ENCODE results near the gene PKMYT1. TPM values are rescaled to one million over a fixed set of nuclear protein-coding genes. Genes with fewer than 3 reads are reported as not detected.

PKMYT1 gene
- total RNA-seq, 4 donors from 2014 or later, result 0.81 to 0.88 TPM; not detected in 2

DNA sequence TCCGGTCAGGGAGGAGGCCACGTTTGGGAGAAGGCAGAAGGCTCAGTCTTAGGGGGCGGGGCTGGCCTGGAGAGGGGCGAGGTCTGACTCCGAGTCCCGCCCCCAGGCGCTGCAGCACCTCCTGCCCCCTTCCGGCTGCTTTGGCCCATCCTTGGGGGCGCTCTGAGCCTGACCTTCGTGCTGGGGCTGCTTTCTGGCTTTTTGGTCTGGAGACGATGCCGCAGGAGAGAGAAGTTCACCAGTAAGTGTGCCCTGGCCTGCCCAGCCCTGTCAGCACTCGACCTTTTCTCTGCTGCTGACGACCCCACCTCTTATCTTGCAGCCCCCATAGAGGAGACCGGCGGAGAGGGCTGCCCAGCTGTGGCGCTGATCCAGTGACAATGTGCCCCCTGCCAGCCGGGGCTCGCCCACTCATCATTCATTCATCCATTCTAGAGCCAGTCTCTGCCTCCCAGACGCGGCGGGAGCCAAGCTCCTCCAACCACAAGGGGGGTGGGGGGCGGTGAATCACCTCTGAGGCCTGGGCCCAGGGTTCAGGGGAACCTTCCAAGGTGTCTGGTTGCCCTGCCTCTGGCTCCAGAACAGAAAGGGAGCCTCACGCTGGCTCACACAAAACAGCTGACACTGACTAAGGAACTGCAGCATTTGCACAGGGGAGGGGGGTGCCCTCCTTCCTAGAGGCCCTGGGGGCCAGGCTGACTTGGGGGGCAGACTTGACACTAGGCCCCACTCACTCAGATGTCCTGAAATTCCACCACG is 41.4 kb upstream of the PKMYT1 start:
- WGBS, 2 donors, result 6 to 31% methylated on average over 17 to 19 of the region's 25 CpGs
- Histone ChIP-seq H3K9me3 (no peaks in the 10 kb centered on the region), H3K27me3 (no peaks in the 10 kb centered on the region), H3K4me1 (peaks cover 41 to 51% of the 10 kb centered on the region in 2 donors), H3K27ac (peak overlapping the region; percentile 82 to 98 (median 98)), H3K4me3 (replicated peaks in 1 of 3) (peak overlapping the region in 2 of 3 donors; percentile 77 to 78), H3K36me3 (peaks cover 3 to 5% of the 10 kb centered on the region in 2 donors)
- peak in 1 of 2 donors; percentile 29 for TF ChIP-seq POLR2A (IDR thresholded peaks at IDR 0.05)
- TF ChIP-seq, protein P1, sequence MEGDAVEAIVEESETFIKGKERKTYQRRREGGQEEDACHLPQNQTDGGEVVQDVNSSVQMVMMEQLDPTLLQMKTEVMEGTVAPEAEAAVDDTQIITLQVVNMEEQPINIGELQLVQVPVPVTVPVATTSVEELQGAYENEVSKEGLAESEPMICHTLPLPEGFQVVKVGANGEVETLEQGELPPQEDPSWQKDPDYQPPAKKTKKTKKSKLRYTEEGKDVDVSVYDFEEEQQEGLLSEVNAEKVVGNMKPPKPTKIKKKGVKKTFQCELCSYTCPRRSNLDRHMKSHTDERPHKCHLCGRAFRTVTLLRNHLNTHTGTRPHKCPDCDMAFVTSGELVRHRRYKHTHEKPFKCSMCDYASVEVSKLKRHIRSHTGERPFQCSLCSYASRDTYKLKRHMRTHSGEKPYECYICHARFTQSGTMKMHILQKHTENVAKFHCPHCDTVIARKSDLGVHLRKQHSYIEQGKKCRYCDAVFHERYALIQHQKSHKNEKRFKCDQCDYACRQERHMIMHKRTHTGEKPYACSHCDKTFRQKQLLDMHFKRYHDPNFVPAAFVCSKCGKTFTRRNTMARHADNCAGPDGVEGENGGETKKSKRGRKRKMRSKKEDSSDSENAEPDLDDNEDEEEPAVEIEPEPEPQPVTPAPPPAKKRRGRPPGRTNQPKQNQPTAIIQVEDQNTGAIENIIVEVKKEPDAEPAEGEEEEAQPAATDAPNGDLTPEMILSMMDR (IDR thresholded peaks at IDR 0.05), result peak in 5 of 6 experiments; percentile 16 to 30 (median 17)
- peak; percentile 87 to 88 for DNase-seq
- intact Hi-C loops (cut with DNase I), result no loop called here

DNA sequence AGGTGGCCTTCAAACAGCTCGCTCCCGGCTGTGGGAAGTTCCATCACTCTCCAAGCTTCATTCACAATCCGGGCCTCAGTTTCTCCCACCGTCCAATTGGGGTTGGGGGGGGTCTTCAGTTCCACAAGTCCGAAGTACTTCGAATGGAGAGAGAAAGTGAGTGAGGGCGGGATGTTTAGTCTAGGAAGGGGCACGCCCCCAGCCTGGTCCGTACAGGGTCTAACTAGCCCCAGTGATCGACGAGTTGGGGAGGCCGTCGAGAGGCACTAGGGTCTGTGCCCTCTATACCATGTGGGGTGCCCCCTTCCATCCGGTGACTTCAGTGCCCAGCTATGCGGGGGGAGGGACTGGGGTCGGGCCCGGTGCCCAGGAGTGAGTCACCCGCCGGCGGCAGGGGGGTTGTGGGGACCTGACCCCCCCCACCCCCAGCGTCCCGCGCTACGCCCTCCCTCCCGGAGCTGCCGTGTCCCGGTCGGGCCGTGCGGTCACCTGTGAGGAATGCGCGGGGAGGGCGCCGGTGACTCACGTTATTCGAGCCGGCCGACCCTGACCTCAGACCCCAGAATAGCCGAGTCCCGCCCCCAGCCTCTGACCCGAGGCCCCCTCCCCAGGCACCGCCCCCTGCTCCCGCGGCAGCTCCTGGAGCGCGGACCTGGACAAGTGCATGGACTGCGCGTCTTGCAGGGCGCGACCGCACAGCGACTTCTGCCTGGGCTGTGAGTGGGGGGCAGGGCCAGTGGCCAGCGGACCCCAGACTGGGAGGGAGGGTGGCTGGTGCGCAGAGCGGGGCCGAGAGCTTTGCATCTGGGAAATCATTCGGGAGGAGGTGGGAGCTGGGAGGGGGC is 40.6 kb upstream of the PKMYT1 start:
- Histone ChIP-seq H3K4me1 (peaks cover 41 to 51% of the 10 kb centered on the region in 2 donors), H3K36me3 (no peaks in the 10 kb centered on the region), H3K27me3 (no peaks in the 10 kb centered on the region), H3K4me3 (replicated peaks in 1 of 3) (peak overlapping the region; percentile 77 to 79 (median 78)), H3K27ac (peak overlapping the region; percentile 82 to 98 (median 98)), H3K9me3 (no peaks in the 10 kb centered on the region)
- WGBS, 2 donors, result 0 to 1% methylated on average over 11 to 16 of the region's 57 CpGs
- no peak for TF ChIP-seq POLR2A (IDR thresholded peaks at IDR 0.05)
- TF ChIP-seq, protein P1 (IDR thresholded peaks at IDR 0.05), result no peak
- DNase-seq, result peak; percentile 92 to 93
- intact Hi-C loops (cut with DNase I), result no loop called here

DNA sequence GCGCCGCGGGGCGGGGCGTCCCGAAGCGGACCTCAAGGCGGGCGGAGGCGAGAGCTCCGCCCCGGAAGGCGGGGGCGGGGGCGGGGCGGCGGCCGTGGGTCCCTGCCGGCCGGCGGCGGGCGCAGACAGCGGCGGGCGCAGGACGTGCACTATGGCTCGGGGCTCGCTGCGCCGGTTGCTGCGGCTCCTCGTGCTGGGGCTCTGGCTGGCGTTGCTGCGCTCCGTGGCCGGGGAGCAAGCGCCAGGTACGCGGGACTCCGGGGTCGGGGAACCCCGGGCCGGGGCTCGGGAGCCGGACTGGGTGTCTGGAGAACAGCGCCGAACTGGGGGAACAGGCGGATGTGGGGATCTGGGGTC is 40.0 kb upstream of the PKMYT1 start, which contains the start of gene TNFRSF12A:
TSS of gene TNFRSF12A (plus strand) at position 122 of the 357 bp plus-strand sequence. CDS start at position 152, 30 bp downstream.
- intact Hi-C loops (cut with DNase I), result no loop called here
- peak; percentile 79 for DNase-seq
- Histone ChIP-seq H3K4me3 (replicated peaks in 1 of 3) (peak within 1 kb of the TSS; percentile 77 to 79 (median 78)), H3K9me3 (no peaks in the 10 kb centered on the region), H3K27ac (peak within 1 kb of the TSS; percentile 82 to 98 (median 98)), H3K4me1 (peaks cover 41 to 49% of the 10 kb centered on the region in 2 donors), H3K36me3 (no peaks in the 10 kb centered on the region), H3K27me3 (no peaks in the 10 kb centered on the region)
- TF ChIP-seq, protein P1 (IDR thresholded peaks at IDR 0.05), result peak in 1 of 6 experiments; percentile 26
- TF ChIP-seq POLR2A (IDR thresholded peaks at IDR 0.05), result peak; percentile 66 to 90
- WGBS, 2 donors, result 0% methylated on average over 6 to 9 of the region's 49 CpGs

DNA sequence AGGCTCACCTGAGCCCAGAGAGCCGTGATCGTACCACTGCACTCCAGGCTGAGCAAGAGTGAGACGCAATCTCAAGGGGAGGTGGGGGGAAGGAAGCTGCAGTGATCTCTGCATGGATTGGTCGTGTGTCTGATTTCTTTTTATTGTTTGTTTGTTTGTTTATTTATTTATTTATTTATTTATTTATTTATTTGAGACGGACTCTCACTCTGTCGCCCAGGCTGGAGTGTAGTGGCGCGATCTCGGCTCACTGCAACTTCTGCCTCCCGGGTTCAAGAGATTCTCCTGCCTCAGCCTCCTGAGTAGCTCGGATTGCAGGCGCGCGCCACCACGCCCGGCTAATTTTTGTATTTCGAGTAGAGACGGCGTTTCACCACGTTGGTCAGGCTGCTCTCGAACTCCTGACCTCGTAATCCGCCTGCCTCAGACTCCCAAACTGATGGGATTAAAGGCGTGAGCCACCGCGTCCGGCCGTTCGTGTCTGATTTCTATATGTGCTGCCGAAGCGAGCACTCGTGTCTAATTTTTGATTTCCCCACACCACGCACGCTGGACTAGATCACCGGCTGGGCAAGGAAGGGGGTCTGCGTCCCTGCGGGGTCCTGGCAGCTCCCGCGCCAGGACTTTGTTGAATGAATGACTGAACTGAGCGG is 39.5 kb upstream of the PKMYT1 start:
- TF ChIP-seq POLR2A (IDR thresholded peaks at IDR 0.05), result no peak
- TF ChIP-seq, protein P1 (IDR thresholded peaks at IDR 0.05), result no peak
- H3K4me1 ChIP-seq, result peaks cover 41 to 44% of the 10 kb centered on the region in 2 donors
- no peak overlapping the region for H3K27ac ChIP-seq
- no peaks in the 10 kb centered on the region for H3K9me3 ChIP-seq
- no peaks in the 10 kb centered on the region for H3K27me3 ChIP-seq
- intact Hi-C loops (cut with DNase I), result no loop called here
- no peak for DNase-seq
- no peaks in the 10 kb centered on the region for H3K36me3 ChIP-seq
- peak overlapping the region in 1 of 3 donors; percentile 77 for H3K4me3 ChIP-seq (replicated peaks in 1 of 3)
- WGBS, 2 donors, result 31 to 36% methylated on average over 36 to 37 of the region's 40 CpGs

Data from thyroid gland (tissue), 4 donors.